Measurements from ENCODE around the gene VAV2. TPM values are rescaled to one million over a fixed set of nuclear protein-coding genes. Genes with fewer than 3 reads are reported as not detected.

VAV2 gene
- total and polyA plus RNA-seq, 9 of the 15 experiments (the other 6 are each of a cell fraction or from before 2014, with no cell fraction given), result 0.01 to 2.7 (median 1.0) TPM; not detected in 1

DNA sequence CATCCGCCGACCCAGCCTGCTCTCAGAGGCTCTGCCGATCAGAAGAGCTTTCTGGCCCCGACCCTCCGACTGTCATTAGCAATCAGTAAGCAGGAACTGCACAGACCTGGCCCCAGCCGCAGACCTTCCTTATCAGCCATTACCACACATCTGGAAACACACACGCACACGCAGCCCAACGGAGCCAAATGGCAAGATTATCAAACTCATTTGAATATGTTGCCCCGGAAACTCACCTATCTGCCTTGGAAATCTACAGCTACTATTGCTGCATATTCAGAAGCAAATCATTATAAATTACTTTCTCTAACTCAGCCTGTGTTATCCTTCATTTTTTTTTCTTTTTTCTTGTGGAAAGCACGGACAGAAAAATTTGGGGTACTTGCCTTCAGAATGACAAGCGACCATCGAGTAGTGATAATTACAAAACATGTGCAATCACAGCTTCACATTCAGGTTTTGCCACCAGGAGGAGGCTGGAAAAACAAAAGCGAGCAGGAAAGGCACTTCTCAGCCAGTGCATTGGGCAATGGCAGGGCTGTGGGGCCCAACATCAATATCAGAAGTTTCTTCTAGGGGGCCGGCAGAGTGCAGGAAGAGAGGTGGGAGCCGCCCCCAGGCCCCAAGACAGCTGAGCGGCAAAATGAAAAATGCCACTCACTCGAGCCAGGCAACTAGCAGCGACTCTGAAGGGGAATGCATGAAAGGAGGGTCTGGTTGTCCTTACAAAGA, 122.3 kb downstream of the VAV2 start (continued):
- no peak for TF ChIP-seq POLR2G (IDR thresholded peaks at IDR 0.05; ENCODE audit: low read depth, low read length)
- TF ChIP-seq ZNF431 (CRISPR knock-in tag; IDR thresholded peaks at IDR 0.05), result no peak
- peak; percentile 74 for TF ChIP-seq CREM (IDR thresholded peaks at IDR 0.05; ENCODE audit: low read depth)
- no peak for TF ChIP-seq CBFB (CRISPR knock-in tag; IDR thresholded peaks at IDR 0.05)
- TF ChIP-seq STAT5A (IDR thresholded peaks at IDR 0.05; ENCODE audit: borderline replicate concordance, low read length), result peak; percentile 75; the same call in 1 of the 2 replicates
- TF ChIP-seq ZNF778 (CRISPR knock-in tag; IDR thresholded peaks at IDR 0.05), result no peak
- TF ChIP-seq RB1 (IDR thresholded peaks at IDR 0.05; ENCODE audit: low read depth), result no peak
- TF ChIP-seq TCFL5 (CRISPR knock-in tag; conservative IDR thresholded peaks at IDR 0.05), result no peak
- no peak for TF ChIP-seq TAF9B (IDR thresholded peaks at IDR 0.05; ENCODE audit: partially characterized antibody)
- no peak for TF ChIP-seq SRF (CRISPR knock-in tag; IDR thresholded peaks at IDR 0.05)
- TF ChIP-seq ZHX1 (conservative IDR thresholded peaks at IDR 0.05; ENCODE audit: low read length), result no peak
- no peak for TF ChIP-seq RHOXF2B (CRISPR knock-in tag; conservative IDR thresholded peaks at IDR 0.05)
- no peak for TF ChIP-seq ZNF12 (CRISPR knock-in tag; IDR thresholded peaks at IDR 0.05)
- TF ChIP-seq TEAD2 (tag; IDR thresholded peaks at IDR 0.05), result no peak
- TF ChIP-seq NCOA2 (IDR thresholded peaks at IDR 0.05; ENCODE audit: partially characterized antibody in 2 of 2), result no peak
- TF ChIP-seq DIDO1 (tag; IDR thresholded peaks at IDR 0.05; ENCODE audit: low read depth), result no peak
- peak; percentile 92 for TF ChIP-seq BCOR (IDR thresholded peaks at IDR 0.05)
- no peak for TF ChIP-seq GTF2E2 (tag; IDR thresholded peaks at IDR 0.05)
- no peak for TF ChIP-seq MAFG (tag; conservative IDR thresholded peaks at IDR 0.05)
- TF ChIP-seq ZBTB2 (IDR thresholded peaks at IDR 0.05), result no peak
- TF ChIP-seq L3MBTL2 (IDR thresholded peaks at IDR 0.05), result peak; percentile 41; the same call in 1 of the 2 replicates
- no peak for TF ChIP-seq CHAMP1 (IDR thresholded peaks at IDR 0.05)
- no peak for TF ChIP-seq MXI1 (IDR thresholded peaks at IDR 0.05; ENCODE audit: low read depth, low read length)

Measured in K562 (cell line).